AML-193 (cell line): Measurements from ENCODE around the gene AEBP2.

Experiments
- DNase-seq, 2 experiments: peaks; one replicate each; lab custom pipeline; 2025; lab: John Stamatoyannopoulos, UW

Gene AEBP2

DNA sequence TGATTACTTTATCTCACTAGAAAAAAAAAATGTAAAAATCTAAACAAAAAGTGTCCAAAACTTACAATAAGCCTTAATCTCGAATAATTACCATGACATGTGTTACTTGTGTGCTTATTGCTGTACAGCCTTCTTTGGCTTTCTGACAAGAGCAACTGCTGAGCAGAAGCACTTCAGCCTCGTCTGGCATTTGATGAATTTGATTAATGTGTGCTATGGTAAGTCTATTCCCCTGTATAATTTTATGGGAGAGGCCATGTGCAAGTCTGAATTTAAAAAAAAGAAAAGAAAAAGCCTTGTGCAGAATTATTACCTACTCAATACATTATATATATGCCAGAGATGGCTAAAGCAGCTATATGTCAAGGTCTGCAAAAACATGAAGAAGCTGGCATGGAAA lies 113.9 kb downstream of the AEBP2 start:
- DNase-seq: no peak

DNA sequence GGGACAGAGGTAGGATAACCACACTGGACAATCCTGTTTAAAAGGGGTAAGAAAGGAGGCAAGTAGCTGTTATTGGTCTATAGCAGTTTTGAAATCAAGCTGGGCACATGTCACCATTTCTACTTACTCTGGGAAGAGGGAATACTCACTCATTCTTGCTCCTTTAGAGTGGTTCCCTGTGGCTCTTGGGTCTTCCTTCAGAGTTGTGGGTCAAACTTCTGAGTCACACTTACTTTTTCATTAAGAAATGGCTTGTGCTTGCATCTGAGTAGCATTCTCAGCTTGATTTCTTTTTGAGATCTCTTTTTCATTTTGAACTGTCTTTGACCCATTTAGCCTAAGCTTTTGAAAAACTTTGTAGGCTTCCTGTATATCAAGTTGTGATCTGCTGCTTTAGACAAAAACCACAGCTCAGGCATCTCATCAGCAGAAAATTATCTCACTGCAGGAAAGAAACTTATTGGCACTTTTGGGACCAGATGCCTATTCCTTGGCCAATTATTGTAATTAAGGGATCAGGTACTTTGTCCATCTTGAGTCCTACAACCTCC lies 122.2 kb downstream of the AEBP2 start:
- DNase-seq: no peak
